ENCODE data around the gene RALGDS. TPM values are rescaled to one million over a fixed set of nuclear protein-coding genes. Genes with fewer than 3 reads are reported as not detected.

Gene RALGDS
- total and polyA plus RNA-seq, 9 of the 15 experiments (the other 6 are each of a cell fraction or from before 2014, with no cell fraction given), result 0.75 to 43.3 (median 27.1) TPM

DNA sequence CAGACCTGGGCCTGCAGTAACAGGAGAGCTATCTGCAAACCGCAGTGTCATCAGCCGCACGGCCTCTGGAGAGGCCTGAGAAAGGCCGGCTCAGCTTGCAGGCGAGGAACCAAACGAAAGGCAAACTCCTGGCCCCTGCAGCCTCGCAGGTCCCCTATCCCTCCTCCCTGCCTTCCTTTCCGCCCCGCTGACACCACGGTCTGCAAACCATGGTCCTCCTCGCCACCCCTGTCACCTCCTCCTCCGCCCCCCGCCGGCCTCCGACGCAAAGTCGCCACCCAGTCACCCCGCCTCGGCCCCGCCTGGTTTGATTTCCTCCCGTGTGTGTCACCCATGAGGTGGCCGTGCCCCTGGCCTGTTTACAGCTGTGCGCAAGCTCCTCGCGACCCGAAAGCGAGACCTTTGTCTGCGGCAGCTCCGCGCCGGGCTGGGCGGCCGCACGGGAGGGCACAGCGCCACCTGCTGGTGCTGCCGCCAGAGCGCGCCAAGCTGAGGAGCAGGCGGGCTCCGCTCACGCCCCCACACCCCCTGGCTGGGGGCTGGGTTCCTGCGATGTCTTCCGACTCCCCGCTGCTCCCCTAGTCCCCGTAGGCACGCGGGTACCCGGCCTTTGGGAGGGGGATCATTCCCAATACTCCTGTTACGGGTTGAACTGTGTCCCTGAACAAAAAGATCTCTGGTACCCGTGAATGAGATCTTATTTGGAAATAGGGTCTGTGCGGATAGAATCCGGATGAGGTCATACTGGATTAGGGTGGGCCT, 23.3 kb upstream of the RALGDS start (continued):
- TF ChIP-seq, protein P1, sequence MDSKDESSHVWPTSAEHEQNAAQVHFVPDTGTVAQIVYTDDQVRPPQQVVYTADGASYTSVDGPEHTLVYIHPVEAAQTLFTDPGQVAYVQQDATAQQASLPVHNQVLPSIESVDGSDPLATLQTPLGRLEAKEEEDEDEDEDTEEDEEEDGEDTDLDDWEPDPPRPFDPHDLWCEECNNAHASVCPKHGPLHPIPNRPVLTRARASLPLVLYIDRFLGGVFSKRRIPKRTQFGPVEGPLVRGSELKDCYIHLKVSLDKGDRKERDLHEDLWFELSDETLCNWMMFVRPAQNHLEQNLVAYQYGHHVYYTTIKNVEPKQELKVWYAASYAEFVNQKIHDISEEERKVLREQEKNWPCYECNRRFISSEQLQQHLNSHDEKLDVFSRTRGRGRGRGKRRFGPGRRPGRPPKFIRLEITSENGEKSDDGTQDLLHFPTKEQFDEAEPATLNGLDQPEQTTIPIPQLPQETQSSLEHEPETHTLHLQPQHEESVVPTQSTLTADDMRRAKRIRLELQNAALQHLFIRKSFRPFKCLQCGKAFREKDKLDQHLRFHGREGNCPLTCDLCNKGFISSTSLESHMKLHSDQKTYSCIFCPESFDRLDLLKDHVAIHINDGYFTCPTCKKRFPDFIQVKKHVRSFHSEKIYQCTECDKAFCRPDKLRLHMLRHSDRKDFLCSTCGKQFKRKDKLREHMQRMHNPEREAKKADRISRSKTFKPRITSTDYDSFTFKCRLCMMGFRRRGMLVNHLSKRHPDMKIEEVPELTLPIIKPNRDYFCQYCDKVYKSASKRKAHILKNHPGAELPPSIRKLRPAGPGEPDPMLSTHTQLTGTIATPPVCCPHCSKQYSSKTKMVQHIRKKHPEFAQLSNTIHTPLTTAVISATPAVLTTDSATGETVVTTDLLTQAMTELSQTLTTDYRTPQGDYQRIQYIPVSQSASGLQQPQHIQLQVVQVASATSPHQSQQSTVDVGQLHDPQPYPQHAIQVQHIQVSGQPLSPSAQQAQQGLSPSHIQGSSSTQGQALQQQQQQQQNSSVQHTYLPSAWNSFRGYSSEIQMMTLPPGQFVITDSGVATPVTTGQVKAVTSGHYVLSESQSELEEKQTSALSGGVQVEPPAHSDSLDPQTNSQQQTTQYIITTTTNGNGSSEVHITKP (IDR thresholded peaks at IDR 0.05; ENCODE audit: partially characterized antibody), result peak; percentile 19
- TF ChIP-seq, protein P2, sequence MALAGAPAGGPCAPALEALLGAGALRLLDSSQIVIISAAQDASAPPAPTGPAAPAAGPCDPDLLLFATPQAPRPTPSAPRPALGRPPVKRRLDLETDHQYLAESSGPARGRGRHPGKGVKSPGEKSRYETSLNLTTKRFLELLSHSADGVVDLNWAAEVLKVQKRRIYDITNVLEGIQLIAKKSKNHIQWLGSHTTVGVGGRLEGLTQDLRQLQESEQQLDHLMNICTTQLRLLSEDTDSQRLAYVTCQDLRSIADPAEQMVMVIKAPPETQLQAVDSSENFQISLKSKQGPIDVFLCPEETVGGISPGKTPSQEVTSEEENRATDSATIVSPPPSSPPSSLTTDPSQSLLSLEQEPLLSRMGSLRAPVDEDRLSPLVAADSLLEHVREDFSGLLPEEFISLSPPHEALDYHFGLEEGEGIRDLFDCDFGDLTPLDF (CRISPR knock-in tag; IDR thresholded peaks at IDR 0.05), result no peak
- TF ChIP-seq, protein P3, sequence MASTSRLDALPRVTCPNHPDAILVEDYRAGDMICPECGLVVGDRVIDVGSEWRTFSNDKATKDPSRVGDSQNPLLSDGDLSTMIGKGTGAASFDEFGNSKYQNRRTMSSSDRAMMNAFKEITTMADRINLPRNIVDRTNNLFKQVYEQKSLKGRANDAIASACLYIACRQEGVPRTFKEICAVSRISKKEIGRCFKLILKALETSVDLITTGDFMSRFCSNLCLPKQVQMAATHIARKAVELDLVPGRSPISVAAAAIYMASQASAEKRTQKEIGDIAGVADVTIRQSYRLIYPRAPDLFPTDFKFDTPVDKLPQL (IDR thresholded peaks at IDR 0.05; ENCODE audit: extremely low read depth, insufficient read length), result no peak
- TF ChIP-seq ZNF143 (CRISPR knock-in tag; IDR thresholded peaks at IDR 0.05) (no peak), ZKSCAN3 (CRISPR knock-in tag; IDR thresholded peaks at IDR 0.05) (no peak)
- TF ChIP-seq, protein P4, sequence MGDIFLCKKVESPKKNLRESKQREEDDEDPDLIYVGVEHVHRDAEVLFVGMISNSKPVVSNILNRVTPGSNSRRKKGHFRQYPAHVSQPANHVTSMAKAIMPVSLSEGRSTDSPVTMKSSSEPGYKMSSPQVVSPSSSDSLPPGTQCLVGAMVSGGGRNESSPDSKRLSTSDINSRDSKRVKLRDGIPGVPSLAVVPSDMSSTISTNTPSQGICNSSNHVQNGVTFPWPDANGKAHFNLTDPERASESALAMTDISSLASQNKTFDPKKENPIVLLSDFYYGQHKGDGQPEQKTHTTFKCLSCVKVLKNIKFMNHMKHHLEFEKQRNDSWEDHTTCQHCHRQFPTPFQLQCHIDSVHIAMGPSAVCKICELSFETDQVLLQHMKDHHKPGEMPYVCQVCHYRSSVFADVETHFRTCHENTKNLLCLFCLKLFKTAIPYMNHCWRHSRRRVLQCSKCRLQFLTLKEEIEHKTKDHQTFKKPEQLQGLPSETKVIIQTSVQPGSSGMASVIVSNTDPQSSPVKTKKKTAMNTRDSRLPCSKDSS (IDR thresholded peaks at IDR 0.05; ENCODE audit: low read depth, partially characterized antibody), result no peak
- TF ChIP-seq, protein P5, sequence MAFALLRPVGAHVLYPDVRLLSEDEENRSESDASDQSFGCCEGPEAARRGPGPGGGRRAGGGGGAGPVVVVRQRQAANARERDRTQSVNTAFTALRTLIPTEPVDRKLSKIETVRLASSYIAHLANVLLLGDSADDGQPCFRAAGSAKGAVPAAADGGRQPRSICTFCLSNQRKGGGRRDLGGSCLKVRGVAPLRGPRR (CRISPR knock-in tag; IDR thresholded peaks at IDR 0.05), result no peak
- TF ChIP-seq, protein P6, sequence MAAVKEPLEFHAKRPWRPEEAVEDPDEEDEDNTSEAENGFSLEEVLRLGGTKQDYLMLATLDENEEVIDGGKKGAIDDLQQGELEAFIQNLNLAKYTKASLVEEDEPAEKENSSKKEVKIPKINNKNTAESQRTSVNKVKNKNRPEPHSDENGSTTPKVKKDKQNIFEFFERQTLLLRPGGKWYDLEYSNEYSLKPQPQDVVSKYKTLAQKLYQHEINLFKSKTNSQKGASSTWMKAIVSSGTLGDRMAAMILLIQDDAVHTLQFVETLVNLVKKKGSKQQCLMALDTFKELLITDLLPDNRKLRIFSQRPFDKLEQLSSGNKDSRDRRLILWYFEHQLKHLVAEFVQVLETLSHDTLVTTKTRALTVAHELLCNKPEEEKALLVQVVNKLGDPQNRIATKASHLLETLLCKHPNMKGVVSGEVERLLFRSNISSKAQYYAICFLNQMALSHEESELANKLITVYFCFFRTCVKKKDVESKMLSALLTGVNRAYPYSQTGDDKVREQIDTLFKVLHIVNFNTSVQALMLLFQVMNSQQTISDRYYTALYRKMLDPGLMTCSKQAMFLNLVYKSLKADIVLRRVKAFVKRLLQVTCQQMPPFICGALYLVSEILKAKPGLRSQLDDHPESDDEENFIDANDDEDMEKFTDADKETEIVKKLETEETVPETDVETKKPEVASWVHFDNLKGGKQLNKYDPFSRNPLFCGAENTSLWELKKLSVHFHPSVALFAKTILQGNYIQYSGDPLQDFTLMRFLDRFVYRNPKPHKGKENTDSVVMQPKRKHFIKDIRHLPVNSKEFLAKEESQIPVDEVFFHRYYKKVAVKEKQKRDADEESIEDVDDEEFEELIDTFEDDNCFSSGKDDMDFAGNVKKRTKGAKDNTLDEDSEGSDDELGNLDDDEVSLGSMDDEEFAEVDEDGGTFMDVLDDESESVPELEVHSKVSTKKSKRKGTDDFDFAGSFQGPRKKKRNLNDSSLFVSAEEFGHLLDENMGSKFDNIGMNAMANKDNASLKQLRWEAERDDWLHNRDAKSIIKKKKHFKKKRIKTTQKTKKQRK (IDR thresholded peaks at IDR 0.05; ENCODE audit: borderline replicate concordance, low read depth, low read length), result no peak
- TF ChIP-seq, protein P7, sequence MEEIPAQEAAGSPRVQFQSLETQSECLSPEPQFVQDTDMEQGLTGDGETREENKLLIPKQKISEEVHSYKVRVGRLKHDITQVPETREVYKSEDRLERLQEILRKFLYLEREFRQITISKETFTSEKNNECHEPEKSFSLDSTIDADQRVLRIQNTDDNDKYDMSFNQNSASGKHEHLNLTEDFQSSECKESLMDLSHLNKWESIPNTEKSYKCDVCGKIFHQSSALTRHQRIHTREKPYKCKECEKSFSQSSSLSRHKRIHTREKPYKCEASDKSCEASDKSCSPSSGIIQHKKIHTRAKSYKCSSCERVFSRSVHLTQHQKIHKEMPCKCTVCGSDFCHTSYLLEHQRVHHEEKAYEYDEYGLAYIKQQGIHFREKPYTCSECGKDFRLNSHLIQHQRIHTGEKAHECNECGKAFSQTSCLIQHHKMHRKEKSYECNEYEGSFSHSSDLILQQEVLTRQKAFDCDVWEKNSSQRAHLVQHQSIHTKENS (CRISPR knock-in tag; IDR thresholded peaks at IDR 0.05), result no peak
- TF ChIP-seq, protein P8, sequence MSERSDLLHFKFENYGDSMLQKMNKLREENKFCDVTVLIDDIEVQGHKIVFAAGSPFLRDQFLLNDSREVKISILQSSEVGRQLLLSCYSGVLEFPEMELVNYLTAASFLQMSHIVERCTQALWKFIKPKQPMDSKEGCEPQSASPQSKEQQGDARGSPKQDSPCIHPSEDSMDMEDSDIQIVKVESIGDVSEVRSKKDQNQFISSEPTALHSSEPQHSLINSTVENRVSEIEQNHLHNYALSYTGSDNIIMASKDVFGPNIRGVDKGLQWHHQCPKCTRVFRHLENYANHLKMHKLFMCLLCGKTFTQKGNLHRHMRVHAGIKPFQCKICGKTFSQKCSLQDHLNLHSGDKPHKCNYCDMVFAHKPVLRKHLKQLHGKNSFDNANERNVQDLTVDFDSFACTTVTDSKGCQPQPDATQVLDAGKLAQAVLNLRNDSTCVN (CRISPR knock-in tag; IDR thresholded peaks at IDR 0.05), result peak; percentile 87
